PFSK-1 (cell line): ENCODE data around the gene ZCCHC3.

Source experiments
- FOXP2 ChIP-seq: optimal IDR thresholded peaks from 2 replicates; pipeline ENCODE3; 2011; ENCODE audit warnings: borderline replicate concordance, control low read depth, inconsistent platforms; ENCODE audit not compliant: insufficient read depth; ENCODE audit errors: extremely low read length, extremely low read depth
- POLR2AphosphoS5 ChIP-seq: IDR thresholded peaks from 2 replicates; pipeline ENCODE4 v1.6.1; 2012; ENCODE audit warnings: low read depth, mild to moderate bottlenecking, control low read depth, low read length, moderate library complexity
- SIN3A ChIP-seq: IDR thresholded peaks from 2 replicates; pipeline ENCODE4 v1.6.1; 2012; ENCODE audit warnings: mild to moderate bottlenecking, low read length, moderate library complexity, borderline replicate concordance; ENCODE audit not compliant: insufficient read depth
- TAF1 ChIP-seq: IDR thresholded peaks from 2 replicates; pipeline ENCODE4 v1.6.1; 2012; ENCODE audit warnings: low read length, control low read depth, borderline replicate concordance; ENCODE audit not compliant: insufficient read depth
- TF ChIP-seq, protein P1 (sequence below), 2 experiments: IDR thresholded peaks; 2 replicates each; pipeline versions ENCODE4 v1.6.1 to v1.8.0; 2011 to 2012; ENCODE audit warnings: low read depth in 2 of 2, low read length in 2 of 2, control low read depth in 1 of 2, inconsistent platforms in 1 of 2, mild to moderate bottlenecking in 1 of 2, moderate library complexity in 1 of 2; ENCODE audit not compliant: insufficient read depth in 1 of 2

ZCCHC3 gene

GRCh38 chr20:278607-279571 lies 18.5 kb upstream of the ZCCHC3 start:
- TF ChIP-seq SIN3A (no peak), POLR2AphosphoS5 (no peak), FOXP2 (no peak), TAF1 (no peak)
- TF ChIP-seq, protein P1, sequence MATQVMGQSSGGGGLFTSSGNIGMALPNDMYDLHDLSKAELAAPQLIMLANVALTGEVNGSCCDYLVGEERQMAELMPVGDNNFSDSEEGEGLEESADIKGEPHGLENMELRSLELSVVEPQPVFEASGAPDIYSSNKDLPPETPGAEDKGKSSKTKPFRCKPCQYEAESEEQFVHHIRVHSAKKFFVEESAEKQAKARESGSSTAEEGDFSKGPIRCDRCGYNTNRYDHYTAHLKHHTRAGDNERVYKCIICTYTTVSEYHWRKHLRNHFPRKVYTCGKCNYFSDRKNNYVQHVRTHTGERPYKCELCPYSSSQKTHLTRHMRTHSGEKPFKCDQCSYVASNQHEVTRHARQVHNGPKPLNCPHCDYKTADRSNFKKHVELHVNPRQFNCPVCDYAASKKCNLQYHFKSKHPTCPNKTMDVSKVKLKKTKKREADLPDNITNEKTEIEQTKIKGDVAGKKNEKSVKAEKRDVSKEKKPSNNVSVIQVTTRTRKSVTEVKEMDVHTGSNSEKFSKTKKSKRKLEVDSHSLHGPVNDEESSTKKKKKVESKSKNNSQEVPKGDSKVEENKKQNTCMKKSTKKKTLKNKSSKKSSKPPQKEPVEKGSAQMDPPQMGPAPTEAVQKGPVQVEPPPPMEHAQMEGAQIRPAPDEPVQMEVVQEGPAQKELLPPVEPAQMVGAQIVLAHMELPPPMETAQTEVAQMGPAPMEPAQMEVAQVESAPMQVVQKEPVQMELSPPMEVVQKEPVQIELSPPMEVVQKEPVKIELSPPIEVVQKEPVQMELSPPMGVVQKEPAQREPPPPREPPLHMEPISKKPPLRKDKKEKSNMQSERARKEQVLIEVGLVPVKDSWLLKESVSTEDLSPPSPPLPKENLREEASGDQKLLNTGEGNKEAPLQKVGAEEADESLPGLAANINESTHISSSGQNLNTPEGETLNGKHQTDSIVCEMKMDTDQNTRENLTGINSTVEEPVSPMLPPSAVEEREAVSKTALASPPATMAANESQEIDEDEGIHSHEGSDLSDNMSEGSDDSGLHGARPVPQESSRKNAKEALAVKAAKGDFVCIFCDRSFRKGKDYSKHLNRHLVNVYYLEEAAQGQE (IDR thresholded peaks at IDR 0.05; ENCODE audit: insufficient read depth in 1 of 2, low read depth in 2 of 2, low read length in 2 of 2) = no peak

GRCh38 chr20:284172-284571 lies 13.2 kb upstream of the ZCCHC3 start:
- no peak for TF ChIP-seq POLR2AphosphoS5
- no peak for TF ChIP-seq SIN3A
- TF ChIP-seq TAF1 = no peak
- TF ChIP-seq, protein P1 (IDR thresholded peaks at IDR 0.05; ENCODE audit: insufficient read depth in 1 of 2, low read depth in 2 of 2, low read length in 2 of 2) = no peak
- no peak for TF ChIP-seq FOXP2

DNA sequence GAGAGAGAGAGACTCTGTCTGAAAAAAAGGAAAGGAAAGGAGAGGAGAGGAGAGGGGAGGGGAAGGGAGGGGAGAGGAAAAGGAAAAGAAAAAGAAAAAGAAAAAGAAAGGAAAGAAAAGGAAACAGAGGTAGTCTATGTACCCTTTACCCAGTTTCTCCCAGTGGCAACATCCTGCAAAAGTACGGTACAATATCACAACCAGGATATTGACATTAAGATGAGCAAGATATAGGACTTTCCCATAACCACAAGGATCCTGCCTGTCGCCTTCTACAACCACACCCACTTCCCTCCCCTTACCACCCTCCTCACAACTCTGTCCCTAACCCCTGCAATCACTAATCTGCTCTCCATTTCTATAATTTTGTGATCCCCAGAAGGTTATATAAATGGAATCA lies 10.9 kb upstream of the ZCCHC3 start:
- TF ChIP-seq, protein P1 (IDR thresholded peaks at IDR 0.05; ENCODE audit: insufficient read depth in 1 of 2, low read depth in 2 of 2, low read length in 2 of 2) = no peak
- TF ChIP-seq POLR2AphosphoS5 = no peak
- TF ChIP-seq SIN3A = no peak

- no peak for TF ChIP-seq TAF1
- TF ChIP-seq POLR2AphosphoS5 = no peak
- TF ChIP-seq, protein P1 (IDR thresholded peaks at IDR 0.05; ENCODE audit: insufficient read depth in 1 of 2, low read depth in 2 of 2, low read length in 2 of 2) = no peak
These were observed 8.2 kb upstream of the ZCCHC3 start for GRCh38 chr20:288956-289692.

DNA sequence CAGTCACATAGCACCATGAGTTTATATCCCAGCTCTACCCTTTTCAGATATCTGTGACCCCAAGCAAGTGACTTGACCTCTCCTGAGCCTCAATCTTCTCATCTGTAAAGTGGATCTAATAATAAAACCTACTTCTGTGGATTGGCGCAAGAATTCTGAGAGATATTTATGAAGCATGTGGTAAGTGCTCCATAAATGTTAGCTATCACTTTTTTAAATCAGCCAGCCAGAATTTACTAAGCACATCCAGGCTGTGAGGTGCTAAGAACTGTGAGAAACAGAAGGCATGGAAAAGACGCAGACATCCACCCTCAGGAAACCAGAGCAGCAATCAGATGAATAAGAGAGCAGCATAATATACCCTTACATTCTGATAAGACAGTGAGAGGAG lies 7.7 kb upstream of the ZCCHC3 start:
- TF ChIP-seq SIN3A = no peak
- TF ChIP-seq, protein P1 (IDR thresholded peaks at IDR 0.05; ENCODE audit: insufficient read depth in 1 of 2, low read depth in 2 of 2, low read length in 2 of 2) = no peak
- TF ChIP-seq TAF1 = no peak
- TF ChIP-seq POLR2AphosphoS5 = no peak
- TF ChIP-seq FOXP2 = no peak
